Stimulated activated CD4-positive, alpha-beta T cell treated with anti-CD3 and anti-CD28 coated beads, Interleukin-1b, Interleukin-23, amount 100 ng/mL, for 48 hours (primary cell): ENCODE results near the gene SCG2.

ENCODE experiments used
- DNase-seq: peaks from one replicate; pipeline ENCODE4 v3.0.0-alpha.2; 2020

SCG2 gene

DNA sequence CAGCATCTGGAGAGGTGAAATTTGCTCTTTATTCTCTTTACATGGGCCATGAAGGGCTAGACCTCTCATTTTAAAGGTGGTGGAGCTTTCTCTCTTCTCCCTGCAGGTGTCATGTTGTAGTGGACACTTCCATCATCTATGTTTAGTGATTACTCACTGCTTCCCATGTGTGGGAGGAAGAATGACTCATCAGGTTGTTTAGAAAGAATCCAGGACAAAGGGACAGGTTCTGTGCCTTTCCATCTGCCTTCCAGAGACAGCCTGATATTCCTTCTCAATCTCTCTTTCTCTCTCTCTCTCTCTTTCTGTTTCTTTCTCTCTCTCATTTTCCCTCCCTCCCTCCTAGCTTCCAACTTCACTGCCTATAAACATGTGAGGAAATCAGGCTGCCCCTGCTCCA lies 38.7 kb downstream of the SCG2 start:
- DNase-seq: no peak

- DNase-seq: no peak
Observed at GRCh38 chr2:223562078-223562477, 40.1 kb downstream of the SCG2 start.

DNA sequence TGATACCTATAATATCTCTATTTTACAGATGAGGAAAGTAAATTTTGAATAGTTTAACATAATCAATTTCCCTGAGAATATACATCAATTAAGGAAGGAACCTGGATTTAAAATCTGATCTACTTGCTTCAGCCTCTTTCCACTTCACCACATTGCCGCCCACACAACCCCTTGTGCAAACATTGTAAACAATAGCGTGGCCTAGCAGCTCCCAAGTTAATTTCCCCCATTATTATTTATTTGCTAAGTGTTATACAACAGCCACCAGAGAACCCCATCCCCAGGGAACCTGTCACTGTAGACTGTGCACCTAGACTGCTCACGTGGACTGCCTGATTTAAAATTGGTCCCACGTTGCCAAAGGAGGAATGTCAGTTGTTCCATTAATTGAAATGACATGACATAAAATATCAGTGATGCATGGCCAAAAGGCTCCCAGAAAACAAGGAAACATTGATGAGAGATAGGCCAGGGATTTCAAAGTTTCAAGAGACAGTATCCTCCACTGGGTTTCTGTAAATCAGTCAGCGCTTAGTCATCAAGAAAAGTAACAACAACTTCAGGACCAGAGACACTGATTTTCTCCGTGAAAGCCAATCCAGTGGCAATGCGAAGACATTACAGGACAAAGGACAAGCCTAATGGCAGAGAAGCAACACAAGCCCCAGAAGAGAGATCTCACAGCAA lies 41.3 kb downstream of the SCG2 start:
- DNase-seq: no peak

- DNase-seq: no peak
Observed at GRCh38 chr2:223558970-223559369, 43.2 kb downstream of the SCG2 start.

DNA sequence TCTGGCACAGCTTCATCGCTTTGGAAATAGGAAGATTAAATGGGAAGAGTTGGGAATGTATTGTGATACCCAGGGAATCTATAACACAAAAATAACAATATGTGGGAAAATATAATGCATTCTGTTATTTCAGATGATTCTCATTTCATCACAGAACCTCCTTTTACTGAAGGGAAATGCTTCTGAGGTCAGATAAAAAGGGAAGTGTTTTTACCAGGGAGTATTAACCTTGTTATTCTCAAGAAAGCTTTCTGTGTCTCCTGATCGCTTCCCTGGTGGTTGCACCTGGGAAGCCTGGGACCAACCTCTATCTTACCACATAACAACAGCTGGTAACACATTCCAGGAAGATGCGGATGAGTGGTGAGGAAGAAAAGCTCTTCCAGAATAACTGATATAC lies 47.2 kb downstream of the SCG2 start:
- no peak for DNase-seq

- DNase-seq: no peak
Observed at GRCh38 chr2:223549215-223549614, 52.9 kb downstream of the SCG2 start.

GRCh38 chr2:223548194-223548593 lies 54.0 kb downstream of the SCG2 start:
- no peak for DNase-seq
